GM12878 (cell line): ENCODE results near the gene PIPOX. TPM values are rescaled to one million over a fixed set of nuclear protein-coding genes. Genes with fewer than 3 reads are reported as not detected.

Experiments
- ATAC-seq: fragments of 200-7000 bp; cut with Tn5 transposase; 3 replicates; pipeline ENCODE4 v1.9.1; 2020; ENCODE audit warnings: mild to moderate bottlenecking, moderate library complexity
- BruUV-seq: library from RNA; stranded (reverse); fragments of 400-500 nt; replicated peaks from 2 replicates; lab custom pipeline; 2021; lab: Mats Ljungman, UMichigan
- CTCF ChIA-PET: fragments of 300-600 bp; sonication (Branson Sonifier 250); formaldehyde crosslinking; extraction: SDS; loops from one replicate; lab custom pipeline; 2021; ENCODE audit warnings: inconsistent platforms; lab: Yijun Ruan, JAX
- POLR2A ChIA-PET: fragments of 350-600 bp; formaldehyde crosslinking; extraction: SDS; loops from one replicate; lab custom pipeline; 2021; ENCODE audit warnings: inconsistent platforms; lab: Charles Lee
- RAD21 ChIA-PET: fragments of 300-600 bp; sonication (Branson Sonifier 250); formaldehyde crosslinking; loops from one replicate; lab custom pipeline; 2023; ENCODE audit warnings: antibody characterized with exemption; ENCODE audit not compliant: unreplicated experiment; lab: Charles Lee
- SMC1A ChIA-PET: fragments of 300-600 bp; sonication (Branson Sonifier 250); formaldehyde crosslinking; loops from one replicate; lab custom pipeline; 2023; ENCODE audit not compliant: unreplicated experiment, uncharacterized antibody; lab: Charles Lee
- DNase-seq: peaks from one replicate; pipeline ENCODE4 v3.0.0-alpha.2; 2011; ENCODE audit warnings: low read depth, low spot score
- FAIRE-seq: peaks from 3 replicates; lab custom pipeline; 2011; peaks lifted over from hg19 to GRCh38; lab: Jason Lieb, UNC
- H2AFZ ChIP-seq: 2 replicates; pipeline ENCODE4 v1.6.0; 2011; ENCODE audit warnings: low read depth, low read length, control low read depth; ENCODE audit not compliant: control insufficient read depth
- H3K27ac ChIP-seq: 2 replicates; pipeline ENCODE4 v1.5.1; 2011; ENCODE audit warnings: control low read depth; ENCODE audit not compliant: control insufficient read depth, insufficient read depth
- H3K27me3 ChIP-seq, 2 experiments: replicated peaks in 1 of 2; 2 replicates each; pipeline versions ENCODE4 v1.6.0 to v1.6.1; 2011; ENCODE audit warnings: low read length in 1 of 2; ENCODE audit not compliant: control insufficient read depth in 2 of 2, insufficient read depth in 2 of 2
- H3K36me3 ChIP-seq, 2 experiments: 2 replicates each; pipeline ENCODE4 v1.5.1; 2011; ENCODE audit warnings: low read length in 1 of 2; ENCODE audit not compliant: control insufficient read depth in 2 of 2, insufficient read depth in 2 of 2
- H3K4me1 ChIP-seq: 2 replicates; pipeline ENCODE4 v1.6.1; 2011; ENCODE audit warnings: mild to moderate bottlenecking, low read length, moderate library complexity, mixed read lengths; ENCODE audit not compliant: control insufficient read depth, insufficient read depth
- H3K4me2 ChIP-seq: 2 replicates; pipeline ENCODE4 v1.6.0; 2011; ENCODE audit warnings: control low read depth; ENCODE audit not compliant: control insufficient read depth, insufficient read depth
- H3K4me3 ChIP-seq: fragments of 200-600 bp; sonication (generic); 2 replicates; pipeline ENCODE4 v1.5.1; 2016
- H3K79me2 ChIP-seq: 2 replicates; pipeline ENCODE4 v1.6.0; 2011; ENCODE audit warnings: low read length; ENCODE audit not compliant: control insufficient read depth, insufficient read depth
- H3K9ac ChIP-seq: 2 replicates; pipeline ENCODE4 v1.8.0; 2011; ENCODE audit warnings: low read length, control low read depth, mixed read lengths; ENCODE audit not compliant: control insufficient read depth, insufficient read depth
- H3K9me3 ChIP-seq: replicated peaks from 3 replicates; pipeline ENCODE4 v1.5.1; 2011; ENCODE audit warnings: mild to moderate bottlenecking, low read length; ENCODE audit not compliant: control insufficient read depth, insufficient read depth
- H4K20me1 ChIP-seq: 2 replicates; pipeline ENCODE4 v1.6.0; 2011; ENCODE audit not compliant: control insufficient read depth, insufficient read depth
- BHLHE40 ChIP-seq, 2 experiments: fragments of 450-650 bp in 1 of 2; IDR thresholded peaks; 2 replicates each; pipeline ENCODE4 v1.6.1; 2011 to 2017; ENCODE audit warnings: low read depth in 2 of 2, borderline replicate concordance in 1 of 2, improper control_type of control experiment in 1 of 2, low read length in 1 of 2, mild to moderate bottlenecking in 1 of 2
- BRCA1 ChIP-seq: IDR thresholded peaks from 2 replicates; pipeline ENCODE4 v1.6.1; 2011; ENCODE audit warnings: low read depth, low read length, improper control_type of control experiment
- CEBPZ ChIP-seq: fragments of 150-350 bp; IDR thresholded peaks from 2 replicates; pipeline ENCODE4 v1.6.1; 2016; ENCODE audit warnings: low read depth, low read length
- CHD2 ChIP-seq: IDR thresholded peaks from 2 replicates; pipeline ENCODE4 v1.6.1; 2011; ENCODE audit warnings: low read depth, low read length, improper control_type of control experiment, borderline replicate concordance
- ETV6 ChIP-seq, 2 experiments: fragments of 450-650 bp in 1 of 2; IDR thresholded peaks in 1 of 2; conservative IDR thresholded peaks in 1 of 2; 2 replicates each; pipeline ENCODE4 v1.6.1; 2014; ENCODE audit warnings: antibody characterized with exemption in 1 of 2, borderline replicate concordance in 1 of 2, low read depth in 1 of 2, mild to moderate bottlenecking in 1 of 2, moderate library complexity in 1 of 2
- HDGF ChIP-seq: fragments of 450-650 bp; IDR thresholded peaks from 2 replicates; pipeline ENCODE4 v1.6.1; 2016; ENCODE audit warnings: antibody characterized with exemption
- IRF3 ChIP-seq: fragments of 450-650 bp; IDR thresholded peaks from 2 replicates; pipeline ENCODE4 v1.6.1; 2014; ENCODE audit warnings: mild to moderate bottlenecking
- KLF5 ChIP-seq: fragments of 450-650 bp; IDR thresholded peaks from 2 replicates; pipeline ENCODE4 v1.6.1; 2014; ENCODE audit warnings: mild to moderate bottlenecking; ENCODE audit not compliant: partially characterized antibody
- NFXL1 ChIP-seq: fragments of 450-650 bp; IDR thresholded peaks from 2 replicates; pipeline ENCODE4 v1.6.1; 2017; ENCODE audit warnings: antibody characterized with exemption, mild to moderate bottlenecking, borderline replicate concordance
- PAX5 ChIP-seq: IDR thresholded peaks from 2 replicates; pipeline ENCODE4 v1.6.1; 2011; ENCODE audit warnings: low read depth, low read length, borderline replicate concordance
- RBBP5 ChIP-seq: fragments of 200-600 bp; sonication (generic); conservative IDR thresholded peaks from 2 replicates; pipeline ENCODE4 v1.6.1; 2016
- SPI1 ChIP-seq: IDR thresholded peaks from 2 replicates; pipeline ENCODE4 v1.6.1; 2011; ENCODE audit warnings: low read depth, mild to moderate bottlenecking, low read length, moderate library complexity, borderline replicate concordance; ENCODE audit not compliant: insufficient read depth
- USF1 ChIP-seq: IDR thresholded peaks from 2 replicates; pipeline ENCODE4 v1.6.1; 2011; ENCODE audit warnings: borderline replicate concordance, low read depth, mild to moderate bottlenecking, moderate library complexity, mixed read lengths, low read length; ENCODE audit not compliant: insufficient read depth; ENCODE audit errors: extremely low read length
- WGBS: methylation state at CpG from one replicate; pipeline ENCODE4 v1.1.6; 2016; ENCODE audit warnings: low lambda C conversion rate; ENCODE audit not compliant: insufficient replicate concordance, insufficient coverage; ENCODE audit errors: missing lambda C conversion rate; 5-methylcytosine and 5-hydroxymethylcytosine counted together
- in situ Hi-C: fragments of 300-500 bp; cut with MboI; formaldehyde crosslinking; loops from 9 replicates; pipeline ENCODE4 v1.14.3; 2018; ENCODE audit warnings: mixed read lengths
- intact Hi-C: fragments of 100-400 bp; cut with micrococcal nuclease; formaldehyde crosslinking; loops from one replicate; pipeline ENCODE4 v1.14.2; 2022; ENCODE audit not compliant: unreplicated experiment
- polyA plus RNA-seq, 11 experiments: library from polyadenylated mRNA; depleted of rRNA in 4 of 11; unstranded in 6 of 11; stranded (reverse) in 5 of 11; fragments of >200 nt; fragmentation: Nextera tagmentation in 4 of 11; fragmentation: Illumina TruSeq in 1 of 11; extraction: Ambion mirVana in 4 of 11; extraction: Trizol in 1 of 11; gene quantifications; 1 replicate in 1 of 11; 2 replicates in 10 of 11; pipeline versions ENCODE4 v1.2.1 to v1.2.3, GENCODE V29; 2011 to 2016; ENCODE audit warnings: inconsistent platforms in 2 of 11, missing spikeins in 2 of 11, low read depth in 1 of 11
- total RNA-seq, 4 experiments: library from RNA; depleted of rRNA in 3 of 4; stranded (reverse); fragments of >200 nt in 3 of 4; fragmentation: Illumina TruSeq in 1 of 4; extraction: Trizol in 1 of 4; gene quantifications; 2 replicates each; pipeline versions ENCODE4 v1.2.1 to v1.2.3, GENCODE V29; 2013 to 2021

PIPOX gene
- total and polyA plus RNA-seq, 10 of the 15 experiments (the other 5 are each of a cell fraction or from before 2014, with no cell fraction given) = 0.22 to 1.4 (median 0.56) TPM; not detected in 1

- H4K20me1 ChIP-seq = no peaks in the 10 kb centered on the region
- ChIA-PET CTCF (interaction anchor here (1.3 kb wide), 1 partner anchor 105 kb away, joined by 5 read pairs; no protein-coding TSS in a partner anchor), SMC1A (no interaction called here), RAD21 (no interaction called here), POLR2A (no interaction called here)
- H3K27ac ChIP-seq = no peak overlapping the region
- no peaks in the 10 kb centered on the region for H3K4me1 ChIP-seq
- no peak overlapping the region for H3K9ac ChIP-seq
- TF ChIP-seq BRCA1 = no peak
- TF ChIP-seq ETV6 (conservative IDR thresholded peaks at IDR 0.05 in 1 of 2, IDR thresholded peaks at IDR 0.05 in 1 of 2; ENCODE audit: borderline replicate concordance in 1 of 2, low read depth in 1 of 2) = no peak
- no peak for TF ChIP-seq SPI1
- TF ChIP-seq CEBPZ = no peak
- no peak for TF ChIP-seq BHLHE40 (IDR thresholded peaks at IDR 0.05; ENCODE audit: borderline replicate concordance in 1 of 2, low read depth in 2 of 2, low read length in 1 of 2)
- TF ChIP-seq PAX5 = no peak
- TF ChIP-seq IRF3 = no peak
- no peak for TF ChIP-seq NFXL1
- no peak for TF ChIP-seq HDGF
- TF ChIP-seq RBBP5 = no peak
- no peak for TF ChIP-seq KLF5
- TF ChIP-seq CHD2 = no peak
- TF ChIP-seq USF1 = no peak
- no peaks in the 10 kb centered on the region for H3K79me2 ChIP-seq
- FAIRE-seq = no peak
- H3K36me3 ChIP-seq = no peaks in the 10 kb centered on the region
- H3K4me2 ChIP-seq = no peak overlapping the region
- in situ Hi-C loops = no loop called here
- no peaks in the 10 kb centered on the region for H3K27me3 ChIP-seq
- intact Hi-C loops = no loop called here
- H2AFZ ChIP-seq = no peak overlapping the region
- WGBS = 72% methylated on average over 10 of the region's 10 CpGs
- no TSS peak for BruUV-seq
- H3K4me3 ChIP-seq = no peak overlapping the region
- ATAC-seq = no peak
- no peaks in the 10 kb centered on the region for H3K9me3 ChIP-seq
- no peak for DNase-seq
Observed at GRCh38 chr17:29070308-29070707, 27.4 kb downstream of the PIPOX start.
